ENCODE results near the gene PLAC8. TPM values are rescaled to one million over a fixed set of nuclear protein-coding genes. Genes with fewer than 3 reads are reported as not detected.
"Not testable (repeated sequence)": the region's sequence is repeated elsewhere in the genome, so short reads cannot be mapped to it uniquely, and the experiment has no call there.

The PLAC8 gene, protein sequence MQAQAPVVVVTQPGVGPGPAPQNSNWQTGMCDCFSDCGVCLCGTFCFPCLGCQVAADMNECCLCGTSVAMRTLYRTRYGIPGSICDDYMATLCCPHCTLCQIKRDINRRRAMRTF
- 2.9 TPM for polyA plus RNA-seq (ENCODE audit: insufficient read length)
- long read RNA-seq, donor 1 = 0 reads
- long read RNA-seq, donor 2, partial matches to known transcripts = 0 of 1 reads
- long read RNA-seq, donor 2, other reads (novel, unspliced or antisense) = 0 of 1 reads
- long read RNA-seq, donor 3, partial matches to known transcripts = 0 of 1 reads
- long read RNA-seq, donor 3, other reads (novel, unspliced or antisense) = 0 of 1 reads
- long read RNA-seq, donor 4, partial matches to known transcripts = 0 of 2 reads
- long read RNA-seq, donor 4, other reads (novel, unspliced or antisense) = 0 of 2 reads
- long read RNA-seq, donor 5, partial matches to known transcripts = 0 of 1 reads
- long read RNA-seq, donor 5, other reads (novel, unspliced or antisense) = 0 of 1 reads
- long read RNA-seq, donor 6, partial matches to known transcripts = 0 of 2 reads
- long read RNA-seq, donor 6, other reads (novel, unspliced or antisense) = 0 of 2 reads
- long read RNA-seq, donor 7, partial matches to known transcripts = 0 of 3 reads
- long read RNA-seq, donor 7, other reads (novel, unspliced or antisense) = 0 of 3 reads
- long read RNA-seq, donor 8 = 0 reads

DNA sequence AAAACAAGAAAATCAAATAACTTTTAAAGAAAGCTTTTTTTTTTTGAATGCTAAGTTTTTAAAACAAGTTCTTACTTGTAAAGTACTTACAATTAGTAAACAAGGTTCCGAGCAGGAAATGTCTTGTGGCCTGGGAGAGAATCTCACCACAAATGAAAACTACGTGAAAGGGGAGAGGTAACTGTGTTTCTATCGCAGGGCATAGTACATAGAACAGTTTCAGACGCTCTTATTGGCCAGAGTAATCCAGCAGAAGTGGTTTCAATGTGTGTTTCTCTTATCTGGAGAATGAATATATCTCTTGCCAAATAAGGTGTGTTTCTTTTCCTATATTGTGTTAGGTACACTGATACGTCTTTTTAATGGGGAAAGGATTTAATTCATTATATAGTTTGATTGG lies at the start of gene PLAC8:
Gene PLAC8 (minus strand): TSS at position 154 of the 400 bp plus-strand sequence. CDS start 6,808 bp downstream, outside the sequence.
- DNase-seq = no peak

DNA sequence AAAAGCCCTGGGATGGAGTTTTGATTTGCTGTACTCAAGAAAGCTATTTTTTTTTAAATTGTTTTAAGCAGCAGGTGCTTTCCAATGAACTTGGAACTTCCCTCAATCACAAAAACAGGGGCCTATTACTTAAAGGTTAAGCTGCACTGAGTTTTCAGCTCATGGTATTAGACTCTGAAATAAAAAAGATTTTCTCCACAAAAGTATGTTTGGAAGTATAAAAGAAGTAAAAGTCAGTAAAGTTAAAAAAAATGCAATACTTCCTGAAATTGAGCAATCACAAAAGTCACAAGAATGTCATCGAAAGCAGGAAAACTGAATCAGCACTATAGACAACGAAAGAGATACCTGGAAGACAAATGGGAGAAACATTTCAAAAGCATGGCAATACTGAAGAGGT lies 38.9 kb upstream of the PLAC8 start:
- no peak for DNase-seq

DNA sequence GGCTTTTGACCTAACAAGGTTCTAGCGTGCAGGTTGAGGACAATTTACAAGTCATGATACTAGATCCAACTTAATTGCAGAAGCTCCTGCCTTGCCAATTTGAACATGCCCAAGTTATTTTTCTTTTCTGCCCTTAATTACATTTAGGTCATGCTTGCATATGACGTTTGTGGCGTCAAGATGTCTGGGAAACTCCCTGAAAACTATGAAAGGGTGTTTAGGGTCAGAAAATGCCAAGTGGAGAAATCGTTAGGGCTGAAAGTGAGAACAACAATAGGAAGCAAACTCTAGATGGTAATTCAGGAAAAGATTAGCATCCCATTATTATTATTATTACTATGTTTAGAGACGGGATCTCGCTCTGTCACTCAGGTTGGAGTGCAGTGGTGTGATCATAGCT lies 38.2 kb upstream of the PLAC8 start:
- no peak for DNase-seq

DNA sequence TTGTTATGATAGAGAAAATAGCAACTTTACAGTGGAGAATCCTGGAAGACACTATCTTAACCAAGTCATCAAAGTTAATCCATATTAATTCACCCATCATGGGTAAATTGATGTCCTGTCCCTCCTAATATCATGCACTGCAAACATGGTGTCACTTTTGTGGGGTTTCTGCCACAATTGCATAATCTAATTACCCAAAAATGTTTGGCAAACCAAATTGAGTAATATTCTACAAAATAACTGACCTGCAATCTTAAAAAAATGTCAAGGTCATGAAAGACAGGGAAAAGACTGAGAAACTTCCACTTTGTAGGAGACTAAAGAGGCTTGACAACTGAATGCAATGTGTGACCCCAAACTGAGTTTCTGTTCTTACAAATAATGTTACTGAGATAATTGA lies 37.1 kb upstream of the PLAC8 start:
- DNase-seq = no peak

DNA sequence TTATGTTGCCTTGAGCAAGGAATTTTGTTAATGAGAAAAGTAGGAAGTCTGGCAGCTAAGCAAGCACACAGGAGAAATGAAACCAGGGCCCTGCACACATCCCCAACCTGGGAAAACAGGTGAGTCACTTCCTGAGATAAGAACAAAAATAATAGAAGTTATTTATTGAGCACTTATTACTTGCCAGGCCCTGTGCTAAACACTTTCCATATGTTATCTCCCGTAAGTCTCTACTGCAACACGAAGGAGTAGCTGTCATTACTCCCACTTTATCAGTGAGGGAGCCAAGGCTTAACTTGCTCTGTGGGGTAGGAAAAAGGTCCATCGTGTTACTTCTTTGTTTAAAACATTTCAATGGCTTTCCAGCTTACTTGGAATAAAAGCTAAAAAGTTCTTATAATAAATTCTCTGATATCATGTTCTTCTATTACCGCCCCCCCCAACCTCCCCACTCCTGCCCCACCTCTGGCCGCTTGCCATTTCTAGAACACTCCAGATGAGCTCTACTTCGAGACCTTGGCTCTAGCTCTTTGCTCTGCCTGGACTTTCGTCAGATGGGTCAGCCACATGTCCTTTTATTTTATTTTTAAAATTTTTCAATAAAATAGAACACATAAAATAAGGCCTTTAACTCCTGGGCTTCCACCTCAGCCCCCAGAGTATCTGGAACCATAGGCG lies 36.3 kb upstream of the PLAC8 start:
- DNase-seq = no peak

DNA sequence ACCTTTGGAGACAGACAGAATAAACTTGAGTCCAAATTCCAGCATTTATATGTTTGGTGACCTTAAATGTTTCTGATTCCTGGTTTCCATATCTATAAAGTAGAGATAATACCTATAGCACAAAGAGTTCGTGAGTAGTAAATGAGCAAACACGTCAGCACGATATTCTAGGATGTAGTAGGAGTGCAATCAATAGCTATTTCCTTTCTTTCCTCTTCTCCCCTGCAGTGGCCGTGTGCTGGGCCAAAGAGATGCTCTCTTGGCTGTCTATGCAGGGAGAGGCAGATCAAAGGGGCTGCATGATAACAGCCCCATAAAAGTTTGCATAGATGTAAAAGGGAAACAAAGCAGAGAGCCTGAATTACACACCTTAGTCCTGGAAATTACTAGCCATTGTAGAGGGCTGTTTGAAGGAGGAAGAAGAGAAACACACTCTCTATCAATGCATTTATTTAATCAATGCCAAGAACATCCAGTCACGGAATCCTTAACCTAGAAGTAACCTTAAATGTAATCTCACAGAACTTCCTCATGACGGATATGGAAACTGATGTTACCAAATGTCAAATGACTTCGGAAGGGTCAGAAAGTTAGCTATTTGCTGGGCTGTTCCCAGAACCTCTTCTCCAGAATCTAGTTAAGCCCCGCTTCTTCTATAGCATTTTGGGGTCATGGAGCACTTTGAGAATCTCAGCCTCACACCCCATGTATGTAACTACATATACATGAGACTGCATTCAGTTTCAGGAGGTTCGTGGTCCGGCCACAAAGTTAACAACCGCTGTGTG lies 35.5 kb upstream of the PLAC8 start:
- no peak for DNase-seq

DNA sequence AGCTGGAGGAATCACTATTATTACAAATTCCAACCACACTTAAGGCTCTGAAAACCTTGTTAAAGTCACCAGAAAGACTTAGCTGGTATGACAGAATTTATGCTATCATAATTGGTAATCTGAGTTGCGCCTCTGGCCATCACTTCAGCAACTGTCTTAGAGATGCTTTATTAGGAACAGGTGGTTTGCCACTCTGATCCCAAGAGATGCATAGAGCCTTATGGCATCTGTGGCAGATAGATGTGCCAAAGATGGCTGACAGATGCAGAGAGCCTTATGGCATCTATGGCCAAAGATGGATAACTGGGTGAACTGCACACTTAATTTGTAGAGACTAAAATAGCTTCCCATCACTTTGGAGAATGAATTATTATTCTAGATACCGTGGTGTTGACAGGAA lies 32.3 kb upstream of the PLAC8 start:
- DNase-seq = no peak

DNA sequence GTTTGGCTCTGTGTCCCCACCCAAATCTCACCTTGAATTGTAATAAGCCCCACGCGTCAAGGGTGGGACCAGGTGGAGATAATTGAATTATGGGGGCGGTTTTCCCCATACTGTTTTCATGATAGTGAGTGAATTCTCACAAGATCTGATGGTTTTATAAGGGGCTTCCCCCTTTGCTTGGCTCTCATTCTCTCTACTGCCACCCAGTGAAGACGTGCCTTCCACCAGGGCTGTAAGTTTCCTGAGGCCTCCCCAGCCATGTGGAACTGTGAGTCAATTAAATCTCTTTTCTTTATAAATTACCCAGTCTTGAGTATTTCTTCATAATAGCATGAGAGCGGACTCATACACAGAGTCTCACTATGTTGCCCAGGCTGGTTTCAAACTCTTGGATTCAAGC lies 31.2 kb upstream of the PLAC8 start:
- DNase-seq = not testable (repeated sequence)

DNA sequence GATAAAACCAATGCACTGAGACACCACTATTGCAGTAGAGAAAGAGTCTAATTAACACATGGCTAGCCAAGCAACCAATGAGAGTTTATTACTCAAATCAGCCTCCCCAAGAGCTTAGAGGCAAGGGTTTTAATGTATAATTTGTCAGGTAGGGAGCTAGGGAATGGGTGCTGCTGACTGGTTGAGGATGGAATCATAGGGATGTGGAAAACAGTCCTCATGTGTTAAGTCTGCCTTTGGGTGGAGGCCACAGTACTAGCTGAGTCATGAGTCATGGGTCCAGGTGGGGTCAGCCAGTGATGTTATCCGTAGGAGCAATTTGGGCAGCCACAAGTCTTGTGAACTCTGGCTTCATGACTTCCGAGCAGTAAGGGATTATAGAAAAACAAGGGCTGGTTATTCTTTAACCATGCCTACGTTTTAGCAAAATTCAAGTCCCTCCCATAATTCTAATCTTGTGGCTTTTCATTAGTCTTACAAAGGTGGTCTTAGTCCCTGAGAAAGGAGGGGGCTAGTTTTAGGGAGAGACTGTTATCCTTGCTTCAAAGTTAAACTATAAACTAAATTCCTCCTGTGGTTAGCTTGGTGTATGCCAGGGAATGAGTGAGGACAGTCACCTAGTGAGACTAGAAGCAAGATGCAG lies 25.1 kb upstream of the PLAC8 start:
- no peak for DNase-seq

DNA sequence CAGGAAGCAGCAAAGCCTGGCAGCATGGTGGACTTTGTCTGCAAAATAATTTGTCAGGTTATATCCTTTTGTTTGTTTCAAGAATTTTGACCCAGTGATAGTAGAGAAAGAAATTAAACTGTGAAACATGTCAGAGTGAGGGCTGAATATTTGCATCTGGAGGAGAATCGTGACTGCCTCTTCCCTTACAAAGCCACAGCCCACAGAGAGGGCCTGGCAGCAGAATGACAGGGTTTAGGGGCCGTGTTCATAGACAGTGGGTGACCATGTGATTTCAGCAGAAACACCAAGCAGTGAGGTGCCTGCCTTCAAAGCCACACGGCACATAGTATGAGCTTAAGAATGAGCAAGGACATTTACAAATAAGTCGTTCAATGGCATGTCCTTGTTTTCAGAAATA lies 24.4 kb upstream of the PLAC8 start:
- no peak for DNase-seq

DNA sequence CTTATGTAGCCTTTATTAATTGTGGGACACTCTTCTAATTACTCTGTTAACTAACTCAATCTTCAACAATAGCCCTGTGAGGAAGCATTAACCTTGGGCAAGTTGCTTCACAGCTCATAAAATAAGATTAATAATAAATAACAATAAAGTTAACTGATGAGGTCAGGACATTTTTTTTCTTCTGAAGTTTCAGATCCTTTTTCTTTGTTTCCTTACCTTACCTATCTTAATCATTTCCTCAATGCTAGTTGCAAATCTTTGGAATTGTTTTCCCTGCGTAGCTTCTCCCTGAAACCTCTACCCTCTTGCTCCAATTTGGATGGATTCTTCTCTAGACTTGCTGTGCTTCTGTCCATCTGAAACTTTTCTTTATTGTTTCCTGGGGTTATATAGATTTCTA lies 17.5 kb upstream of the PLAC8 start:
- DNase-seq = no peak

DNA sequence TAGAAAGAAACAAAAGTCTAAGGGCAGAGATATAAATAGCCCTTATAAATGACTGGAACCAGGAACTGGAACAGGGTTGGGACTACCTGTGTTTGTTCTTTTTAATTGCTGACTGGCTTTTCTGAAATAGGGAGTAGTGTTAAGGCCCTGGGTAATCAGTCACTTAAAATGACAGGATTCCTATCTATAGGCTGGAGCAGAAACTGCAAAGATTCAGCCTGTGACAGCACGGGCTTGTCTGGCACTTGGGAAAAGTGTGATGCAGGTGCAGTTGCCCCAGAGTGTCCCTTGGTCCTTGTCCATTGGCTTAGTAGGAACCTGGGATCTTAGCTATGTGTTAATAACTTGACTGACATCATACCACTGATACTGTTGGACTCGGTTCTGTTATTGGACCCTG lies 14.7 kb upstream of the PLAC8 start:
- DNase-seq = no peak

DNA sequence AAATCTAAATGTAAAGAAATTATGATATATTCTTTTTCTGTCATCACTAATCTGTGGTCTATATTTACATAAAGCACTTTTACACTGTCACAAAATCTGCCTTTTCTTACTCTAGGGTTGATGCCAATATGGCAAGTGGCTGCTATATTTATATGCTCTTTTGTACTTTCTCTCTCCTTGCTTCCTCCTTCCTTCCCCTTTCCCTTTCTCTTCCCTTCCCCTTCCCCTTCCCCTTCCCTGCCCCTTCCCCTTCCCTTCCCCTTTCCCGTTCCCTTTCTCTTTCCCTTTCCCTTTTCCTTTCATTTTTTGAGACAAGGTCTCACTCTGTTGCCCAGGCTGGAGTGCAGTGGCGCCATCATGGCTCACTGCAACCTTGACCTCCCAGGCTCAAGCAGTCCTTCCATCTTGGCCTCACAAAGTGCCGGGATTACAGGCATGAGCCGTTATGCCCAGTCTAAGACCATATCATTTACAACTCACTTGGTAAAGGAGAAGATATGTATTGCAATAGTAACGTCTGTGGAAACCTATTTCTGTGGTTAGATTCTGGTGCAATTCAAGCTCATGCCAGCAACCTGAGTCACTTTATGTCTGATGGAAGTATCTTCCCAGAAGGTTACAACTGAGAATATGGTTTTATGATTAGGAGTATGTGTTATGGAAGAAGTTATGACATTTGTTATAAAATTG lies 13.9 kb upstream of the PLAC8 start:
- no peak for DNase-seq

DNA sequence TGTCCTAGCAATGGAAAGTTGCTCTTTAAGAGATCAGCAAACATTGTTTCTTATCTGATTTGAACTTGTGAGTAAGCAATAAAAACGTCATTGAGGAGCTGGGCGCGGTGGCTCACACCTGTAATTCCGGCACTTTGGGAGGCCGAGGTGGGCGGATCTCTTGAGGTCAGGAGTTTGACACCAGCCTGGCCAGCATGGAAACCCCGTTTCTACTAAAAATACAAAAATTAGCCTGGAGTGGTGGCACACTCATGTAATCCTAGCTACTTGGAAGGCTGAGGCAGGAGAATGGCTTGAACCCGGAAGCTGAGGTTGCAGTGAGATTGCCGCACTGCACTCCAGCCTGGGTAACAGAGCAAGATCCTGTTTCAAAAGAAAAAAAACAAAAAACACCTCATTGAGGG lies 11.2 kb upstream of the PLAC8 start:
- DNase-seq = no peak

DNA sequence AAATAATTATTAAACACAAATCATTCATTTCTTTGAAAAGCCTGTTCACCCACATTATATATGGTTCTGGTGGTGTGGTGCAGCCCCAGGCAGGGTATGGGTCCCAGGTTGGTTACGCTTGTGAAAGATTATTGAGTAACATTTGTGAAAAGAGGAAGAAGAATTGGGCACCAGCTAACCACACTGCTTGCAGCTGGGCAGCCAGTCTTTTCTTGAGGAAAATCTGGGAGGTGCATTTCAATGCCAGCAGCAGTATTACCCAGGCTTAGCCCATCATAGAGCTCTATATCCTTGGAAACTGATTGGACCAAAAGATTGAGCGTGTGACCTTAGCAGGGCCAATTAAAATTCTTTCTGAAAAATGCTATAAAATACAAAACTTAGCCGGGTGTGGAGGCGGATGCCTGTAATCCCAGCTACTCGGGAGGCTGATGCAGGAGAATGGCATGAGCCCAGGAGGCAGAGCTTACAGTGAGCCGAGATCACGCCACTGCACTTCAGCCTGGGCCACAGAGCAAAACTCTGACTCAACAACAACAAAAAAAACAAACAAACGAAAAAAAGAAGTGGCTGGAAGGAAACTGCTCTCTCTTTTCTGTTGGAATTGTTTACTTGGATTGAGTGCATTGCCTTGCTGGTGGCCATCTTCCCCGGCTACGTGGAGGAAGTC lies 9.7 kb upstream of the PLAC8 start:
- DNase-seq = no peak

DNA sequence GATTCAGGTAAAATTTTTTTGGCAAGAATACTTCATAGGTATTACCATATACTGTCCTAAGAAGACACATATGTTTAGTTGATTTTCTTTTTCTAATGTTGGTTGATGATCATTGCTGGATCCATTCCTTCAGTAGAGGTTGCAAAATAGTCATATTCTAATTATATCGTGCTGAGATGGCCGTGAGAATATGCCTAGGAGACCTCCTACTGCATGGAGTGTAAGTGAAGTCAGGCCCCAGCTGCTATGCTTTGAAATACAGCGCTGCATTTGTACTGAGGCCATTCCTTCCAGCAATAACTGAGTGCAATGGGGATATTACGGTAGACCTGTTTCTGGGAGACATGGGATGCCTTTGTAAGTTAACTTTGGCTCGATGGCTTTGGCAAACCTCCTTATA lies 6.7 kb upstream of the PLAC8 start:
- no peak for DNase-seq

DNA sequence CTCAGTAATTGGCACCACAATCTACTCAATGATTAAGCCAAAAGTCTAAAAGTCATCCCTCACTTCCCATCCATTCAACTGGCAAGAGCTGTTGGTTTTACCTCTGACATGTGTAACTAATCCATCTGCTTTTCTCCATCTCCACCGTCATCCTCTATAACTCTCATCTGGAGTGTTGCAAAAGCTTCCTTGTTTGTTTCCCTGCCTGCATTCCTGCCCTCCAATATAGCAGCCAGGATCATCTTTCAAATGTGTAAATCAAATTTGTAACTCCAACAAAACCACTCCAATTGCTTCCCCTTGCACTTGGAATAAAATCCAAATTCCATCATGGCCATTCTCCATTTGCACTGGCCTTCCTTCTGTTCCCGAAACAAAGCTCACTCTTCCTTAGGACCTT lies 4.3 kb upstream of the PLAC8 start:
- DNase-seq = no peak

DNA sequence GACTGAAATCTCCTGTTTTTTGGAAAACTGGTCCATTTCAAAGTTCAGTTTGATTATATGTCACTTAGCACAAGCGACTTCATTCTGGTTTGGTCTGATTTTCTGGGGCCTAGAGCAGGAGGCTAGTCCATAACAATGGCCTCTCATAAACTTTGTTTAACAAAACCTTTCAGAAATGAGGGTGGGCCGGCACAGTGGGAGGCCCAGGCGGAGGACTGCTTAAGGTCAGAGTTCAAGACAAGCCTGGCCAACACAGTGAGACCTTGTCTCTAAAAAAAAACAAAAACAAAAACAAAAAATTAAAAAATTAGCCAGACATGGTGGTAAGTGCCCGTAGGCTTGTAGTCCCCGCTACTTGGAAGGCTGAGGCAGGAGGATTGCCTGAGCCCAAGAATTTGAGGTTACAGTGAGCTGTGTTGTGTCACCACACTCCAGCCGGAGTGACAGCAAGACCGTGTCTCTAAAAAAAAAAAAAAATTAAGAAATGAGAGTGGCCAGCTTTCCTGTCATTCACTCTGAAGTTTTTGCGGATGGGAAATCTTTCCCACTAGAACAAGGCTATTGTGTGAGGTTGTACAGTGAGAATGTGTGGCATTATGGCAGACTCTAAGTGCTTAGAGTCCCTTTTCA lies 1.2 kb upstream of the PLAC8 start:
- no peak for DNase-seq

DNA sequence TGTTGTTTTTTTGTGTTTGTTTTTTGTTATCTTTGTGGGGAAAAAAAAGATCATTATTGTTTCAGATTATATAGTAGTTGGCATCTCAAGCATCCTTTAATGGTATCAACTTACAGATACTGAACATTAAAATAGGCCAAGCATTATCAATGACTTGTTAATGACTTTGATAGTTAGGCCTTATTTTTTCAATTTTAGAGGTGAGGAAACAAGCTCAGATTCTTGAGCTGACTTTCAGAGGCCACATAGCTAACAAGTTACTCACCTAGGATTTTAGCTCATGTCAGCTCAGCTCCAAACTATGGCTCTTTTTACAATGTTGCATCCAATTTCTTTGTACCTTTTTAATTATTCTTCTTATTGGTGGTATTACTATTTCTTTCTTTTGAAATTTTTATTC lies 471 bp upstream of the PLAC8 start:
- DNase-seq = no peak

DNA sequence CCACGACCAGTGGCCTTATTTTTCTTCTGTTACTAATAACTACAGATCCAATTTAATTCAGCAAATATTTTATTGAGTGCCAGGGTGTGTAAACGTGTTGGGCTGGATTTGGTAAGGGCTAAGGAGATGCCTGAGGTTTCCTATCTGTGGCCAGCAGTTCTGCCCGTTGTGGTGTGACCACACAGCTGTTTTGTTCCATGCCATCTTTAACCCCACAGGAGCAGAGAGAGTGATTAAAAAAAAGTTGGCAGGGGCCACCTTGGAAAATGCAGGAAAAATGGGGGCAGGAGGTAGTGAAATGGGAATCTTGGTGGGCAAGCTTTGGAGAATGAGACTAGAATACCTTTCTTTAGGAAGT lies 1.1 kb downstream of the PLAC8 start:
- no peak for DNase-seq
